Natural killer cell treated with Interleukin-12 subunit alpha and Interleukin-12 subunit beta and Interleukin-15 and Interleukin-18, amount 100 ng/mL, for 72 hours (primary cell): ENCODE results near the gene UCHL5. TPM values are rescaled to one million over a fixed set of nuclear protein-coding genes. Genes with fewer than 3 reads are reported as not detected.
A peak's percentile ranks its signal among the peaks of the same experiment; 100 is the strongest.

Source experiments
- ATAC-seq, 2 donors: fragments of 150-1000 bp; cut with Tn5 transposase in 1 of 2; sonication (Bioruptor Pico), chemical (Tn5 transposase) in 1 of 2; 2 replicates each; pipeline ENCODE4 v1.10.0; 2021
- DNase-seq: peaks from one replicate; pipeline ENCODE4 v3.0.0; 2022; ENCODE audit warnings: low spot score
- H3K27ac Mint-ChIP-seq, 2 donors: 1 replicate in 1 of 2; 2 replicates in 1 of 2; pipeline ENCODE4 v1.8.0; 2022; ENCODE audit warnings: mixed read lengths in 2 of 2, mild to moderate bottlenecking in 1 of 2, moderate library complexity in 1 of 2
- H3K27me3 Mint-ChIP-seq, 2 donors: 1 replicate in 1 of 2; 2 replicates in 1 of 2; pipeline ENCODE4 v1.8.0; 2022; ENCODE audit warnings: mixed read lengths in 2 of 2
- H3K36me3 Mint-ChIP-seq: one replicate; pipeline ENCODE4 v1.8.0; 2022; ENCODE audit warnings: mixed read lengths
- H3K4me1 Mint-ChIP-seq, 2 donors: 1 replicate in 1 of 2; 2 replicates in 1 of 2; pipeline ENCODE4 v1.8.0; 2022; ENCODE audit warnings: low read depth in 2 of 2, mixed read lengths in 2 of 2, mild to moderate bottlenecking in 1 of 2
- H3K4me3 Mint-ChIP-seq: one replicate; pipeline ENCODE4 v1.8.0; 2022; ENCODE audit warnings: mixed read lengths
- H3K9me3 Mint-ChIP-seq: 2 replicates; pipeline ENCODE4 v1.8.0; 2022; ENCODE audit warnings: mixed read lengths
- total RNA-seq, 2 donors: library from RNA; stranded (reverse); gene quantifications; one replicate each; pipeline ENCODE4 v1.2.3, GENCODE V29; 2022

Gene UCHL5, protein sequence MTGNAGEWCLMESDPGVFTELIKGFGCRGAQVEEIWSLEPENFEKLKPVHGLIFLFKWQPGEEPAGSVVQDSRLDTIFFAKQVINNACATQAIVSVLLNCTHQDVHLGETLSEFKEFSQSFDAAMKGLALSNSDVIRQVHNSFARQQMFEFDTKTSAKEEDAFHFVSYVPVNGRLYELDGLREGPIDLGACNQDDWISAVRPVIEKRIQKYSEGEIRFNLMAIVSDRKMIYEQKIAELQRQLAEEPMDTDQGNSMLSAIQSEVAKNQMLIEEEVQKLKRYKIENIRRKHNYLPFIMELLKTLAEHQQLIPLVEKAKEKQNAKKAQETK
- total RNA-seq: 10 to 100 TPM; 67.9 to 76.8 TPM

GRCh38 chr1:193059282-193060114 is at the start of gene UCHL5, which contains the start of gene RO60:
Gene UCHL5 (minus strand): TSS chr1:193059360. CDS start chr1:193059260, 100 bp downstream.
Gene RO60 (plus strand): TSS chr1:193059612. CDS start chr1:193069055, 9,443 bp downstream.
- Mint-ChIP-seq H3K27ac (peak within 1 kb of the TSS; percentile 90 to 95), H3K27me3 (no peaks in the 10 kb centered on the region), H3K9me3 (no peaks in the 10 kb centered on the region), H3K4me3 (peak within 1 kb of the TSS; percentile 97), H3K36me3 (peaks cover 6% of the 10 kb centered on the region), H3K4me1 (peaks cover 50 to 62% of the 10 kb centered on the region in 2 donors)
- ATAC-seq: peak; percentile 96
- DNase-seq: peak; percentile 96

DNA sequence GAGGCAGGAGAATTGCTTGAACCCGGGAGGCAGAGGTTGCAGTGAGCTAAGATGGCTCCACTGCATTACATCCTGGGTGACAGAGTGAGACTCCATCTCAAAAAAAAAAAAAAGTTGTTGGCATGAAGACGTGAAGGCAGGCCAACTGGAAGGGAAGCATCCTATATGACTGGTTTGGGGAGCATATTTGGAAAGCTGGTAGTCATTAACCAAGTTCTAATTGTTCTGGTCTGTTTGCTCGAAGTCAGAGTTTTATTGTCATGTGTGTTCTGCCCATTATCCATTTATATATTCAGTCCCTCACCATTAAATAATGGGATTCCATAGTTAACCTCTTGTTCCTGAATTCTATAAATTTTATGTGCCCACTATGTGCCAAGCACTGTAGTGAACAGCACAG is 49.3 kb upstream of the UCHL5 start:
- no peaks in the 10 kb centered on the region for H3K9me3 Mint-ChIP-seq
- no peak overlapping the region for H3K4me3 Mint-ChIP-seq
- no peaks in the 10 kb centered on the region for H3K27me3 Mint-ChIP-seq
- no peak overlapping the region for H3K27ac Mint-ChIP-seq
- no peaks in the 10 kb centered on the region for H3K36me3 Mint-ChIP-seq
- ATAC-seq (no peak), DNase-seq (no peak)
- H3K4me1 Mint-ChIP-seq: peaks cover 10 to 15% of the 10 kb centered on the region in 2 donors

DNA sequence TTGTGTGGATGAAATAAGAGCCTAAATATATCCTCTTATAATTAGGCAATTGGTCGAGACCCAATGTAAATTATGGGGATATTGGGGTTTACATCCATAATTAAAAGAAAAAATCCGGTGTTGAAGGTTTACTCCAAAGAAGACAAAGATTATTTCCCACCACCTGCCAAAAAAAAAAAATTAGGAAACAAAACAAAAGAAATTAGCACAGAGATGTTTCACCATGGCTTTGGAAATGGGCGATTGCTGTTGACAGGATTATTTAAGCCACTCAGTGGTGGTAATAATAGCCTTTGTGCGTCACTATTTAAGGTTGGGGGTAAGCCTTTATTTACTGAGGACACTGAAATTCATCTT is 46.6 kb upstream of the UCHL5 start:
- Mint-ChIP-seq H3K27me3 (no peaks in the 10 kb centered on the region), H3K4me1 (peaks cover 15 to 23% of the 10 kb centered on the region in 2 donors), H3K4me3 (peak overlapping the region; percentile 91), H3K36me3 (no peaks in the 10 kb centered on the region), H3K27ac (peak overlapping the region; percentile 68 to 69), H3K9me3 (no peaks in the 10 kb centered on the region)
- DNase-seq (no peak), ATAC-seq (no peak)

GRCh38 chr1:193104907-193105820 is 46.0 kb upstream of the UCHL5 start, which contains the start of gene GLRX2:
Gene GLRX2 (minus strand): TSS chr1:193105414. CDS start chr1:193105382, 32 bp downstream.
- Mint-ChIP-seq H3K9me3 (no peaks in the 10 kb centered on the region), H3K27me3 (no peaks in the 10 kb centered on the region), H3K27ac (peak within 1 kb of the TSS; percentile 68 to 69), H3K36me3 (no peaks in the 10 kb centered on the region), H3K4me1 (peaks cover 15 to 23% of the 10 kb centered on the region in 2 donors), H3K4me3 (peak within 1 kb of the TSS; percentile 91)
- DNase-seq: peak; percentile 87
- ATAC-seq: peak; percentile 95 to 97

DNA sequence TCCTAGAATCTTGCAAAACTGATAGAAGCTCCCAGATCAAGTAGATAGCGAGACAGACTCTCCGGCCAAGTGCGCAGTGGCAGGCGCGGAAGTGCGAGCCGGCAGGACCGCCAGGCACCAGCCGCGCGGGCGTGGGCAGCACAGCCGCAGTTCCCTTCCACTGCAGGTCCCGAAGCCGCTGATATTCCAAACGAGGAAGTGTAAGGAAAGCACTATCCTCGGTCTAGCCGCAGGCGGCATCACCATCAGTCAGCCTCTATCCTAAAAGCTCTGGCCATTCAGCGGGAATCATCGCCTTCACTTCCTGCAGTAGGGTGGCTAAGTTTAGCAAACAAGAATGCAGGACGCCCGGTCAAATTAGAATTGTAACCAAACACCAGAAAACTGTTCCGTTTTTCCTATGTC is 45.3 kb upstream of the UCHL5 start:
- Mint-ChIP-seq H3K4me1 (peaks cover 15 to 23% of the 10 kb centered on the region in 2 donors), H3K27ac (peak overlapping the region; percentile 68 to 69), H3K27me3 (no peaks in the 10 kb centered on the region), H3K36me3 (no peaks in the 10 kb centered on the region), H3K4me3 (peak overlapping the region; percentile 91), H3K9me3 (no peaks in the 10 kb centered on the region)
- ATAC-seq: peak; percentile 45 to 49
- DNase-seq: no peak

- peak overlapping the region; percentile 68 to 69 for H3K27ac Mint-ChIP-seq
- ATAC-seq (no peak), DNase-seq (no peak)
- peaks cover 15 to 23% of the 10 kb centered on the region in 2 donors for H3K4me1 Mint-ChIP-seq
- no peaks in the 10 kb centered on the region for H3K9me3 Mint-ChIP-seq
- H3K36me3 Mint-ChIP-seq: no peaks in the 10 kb centered on the region
- peak overlapping the region; percentile 91 for H3K4me3 Mint-ChIP-seq
- no peaks in the 10 kb centered on the region for H3K27me3 Mint-ChIP-seq
Observed at GRCh38 chr1:193103759-193104501, 44.8 kb upstream of the UCHL5 start.

DNA sequence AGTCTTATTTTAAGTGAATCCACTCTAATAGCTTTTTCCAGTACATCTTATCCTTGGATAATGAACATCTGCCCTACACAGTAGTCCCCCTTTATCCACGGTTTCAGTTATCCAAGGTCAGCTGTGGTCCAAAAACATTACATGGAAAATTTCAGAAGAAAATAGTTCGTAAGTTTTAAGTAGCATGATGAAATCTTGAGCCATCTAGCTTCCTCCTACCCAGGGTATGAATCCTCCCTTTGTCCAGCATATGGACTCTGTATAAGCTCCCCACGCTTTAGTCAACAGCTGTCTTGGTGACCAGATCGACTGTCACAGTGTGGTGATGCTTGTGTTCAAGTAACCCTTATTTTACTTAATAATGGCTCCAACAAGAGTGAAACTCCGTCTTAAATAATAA is 43.5 kb upstream of the UCHL5 start:
- no peaks in the 10 kb centered on the region for H3K27me3 Mint-ChIP-seq
- H3K36me3 Mint-ChIP-seq: no peaks in the 10 kb centered on the region
- peaks cover 15 to 23% of the 10 kb centered on the region in 2 donors for H3K4me1 Mint-ChIP-seq
- H3K27ac Mint-ChIP-seq: peak overlapping the region in 1 of 2 donors; percentile 68
- H3K4me3 Mint-ChIP-seq: peak overlapping the region; percentile 91
- no peaks in the 10 kb centered on the region for H3K9me3 Mint-ChIP-seq
- ATAC-seq (no peak), DNase-seq (no peak)

- H3K4me3 Mint-ChIP-seq: no peak overlapping the region
- H3K9me3 Mint-ChIP-seq: no peaks in the 10 kb centered on the region
- no peak overlapping the region for H3K27ac Mint-ChIP-seq
- no peaks in the 10 kb centered on the region for H3K27me3 Mint-ChIP-seq
- no peak for DNase-seq
- peaks cover 9% of the 10 kb centered on the region for H3K36me3 Mint-ChIP-seq
- ATAC-seq: no peak
- H3K4me1 Mint-ChIP-seq: no peaks in the 10 kb centered on the region
Observed at GRCh38 chr1:193094112-193094511, 35.0 kb upstream of the UCHL5 start.

DNA sequence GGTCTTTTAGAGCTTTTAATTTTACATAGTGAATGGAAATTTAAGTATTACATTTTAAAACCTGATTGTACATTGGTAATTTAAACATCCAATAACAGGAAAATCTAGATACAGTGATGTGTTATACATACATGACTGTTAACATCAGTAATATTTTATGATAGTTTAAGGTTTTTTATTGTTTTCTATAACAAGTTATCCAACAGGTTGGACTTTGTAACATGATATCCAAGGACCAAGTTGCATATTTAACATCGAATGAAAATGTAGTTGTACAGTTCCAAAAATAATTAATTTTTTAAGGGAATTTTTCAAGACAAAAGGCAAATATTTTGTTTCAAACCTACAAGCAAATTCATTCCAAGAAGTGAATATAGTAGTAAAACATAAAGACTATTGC is 31.7 kb upstream of the UCHL5 start:
- no peaks in the 10 kb centered on the region for H3K9me3 Mint-ChIP-seq
- DNase-seq (no peak), ATAC-seq (no peak)
- no peaks in the 10 kb centered on the region for H3K36me3 Mint-ChIP-seq
- no peak overlapping the region for H3K4me3 Mint-ChIP-seq
- no peaks in the 10 kb centered on the region for H3K4me1 Mint-ChIP-seq
- H3K27me3 Mint-ChIP-seq: no peaks in the 10 kb centered on the region
- no peak overlapping the region for H3K27ac Mint-ChIP-seq

DNA sequence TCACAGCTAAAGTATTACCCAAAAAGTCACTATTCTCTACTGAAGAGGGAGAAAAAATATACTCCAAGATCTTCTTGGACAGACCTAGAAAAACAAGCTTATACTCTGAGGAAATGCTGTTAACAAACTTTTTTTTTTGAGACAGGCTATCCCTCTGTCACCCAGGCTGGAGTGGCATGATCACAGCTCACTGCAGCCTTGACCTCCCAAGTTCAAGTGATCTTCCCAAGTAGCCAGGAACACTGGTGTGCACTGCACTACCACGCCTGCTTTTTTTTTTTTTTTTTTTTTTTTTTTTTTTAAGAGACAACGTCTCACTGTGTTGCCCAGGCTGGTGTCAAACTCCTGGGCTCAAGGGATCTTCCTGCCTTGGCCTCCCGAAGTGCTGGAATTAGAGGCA is 28.7 kb upstream of the UCHL5 start:
- H3K4me1 Mint-ChIP-seq: no peaks in the 10 kb centered on the region
- no peaks in the 10 kb centered on the region for H3K27me3 Mint-ChIP-seq
- H3K27ac Mint-ChIP-seq: no peak overlapping the region
- H3K36me3 Mint-ChIP-seq: peaks cover 13% of the 10 kb centered on the region
- ATAC-seq: no peak
- no peak for DNase-seq
- H3K9me3 Mint-ChIP-seq: no peaks in the 10 kb centered on the region
- H3K4me3 Mint-ChIP-seq: no peak overlapping the region

DNA sequence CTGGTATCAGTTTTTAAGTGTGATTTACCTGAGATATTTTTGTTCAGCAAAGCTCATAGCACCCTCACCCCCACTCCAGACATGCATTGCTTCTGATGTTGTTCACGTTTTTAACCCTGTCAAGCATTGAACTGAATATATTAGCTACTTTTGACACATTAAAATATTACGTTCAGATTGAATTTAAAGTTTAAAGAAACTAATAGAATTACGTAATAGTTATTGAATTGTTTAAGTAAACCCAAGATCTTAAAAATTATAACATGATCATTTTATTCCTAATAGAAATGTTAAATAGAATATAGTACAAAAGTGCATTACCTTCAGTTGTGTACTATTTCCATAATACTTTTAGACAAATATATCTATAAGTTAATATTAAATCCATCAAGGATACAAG is 27.2 kb upstream of the UCHL5 start:
- no peak for DNase-seq
- peaks cover 13% of the 10 kb centered on the region for H3K36me3 Mint-ChIP-seq
- H3K27me3 Mint-ChIP-seq: no peaks in the 10 kb centered on the region
- no peak overlapping the region for H3K27ac Mint-ChIP-seq
- H3K4me1 Mint-ChIP-seq: no peaks in the 10 kb centered on the region
- no peak for ATAC-seq
- no peak overlapping the region for H3K4me3 Mint-ChIP-seq
- H3K9me3 Mint-ChIP-seq: no peaks in the 10 kb centered on the region

DNA sequence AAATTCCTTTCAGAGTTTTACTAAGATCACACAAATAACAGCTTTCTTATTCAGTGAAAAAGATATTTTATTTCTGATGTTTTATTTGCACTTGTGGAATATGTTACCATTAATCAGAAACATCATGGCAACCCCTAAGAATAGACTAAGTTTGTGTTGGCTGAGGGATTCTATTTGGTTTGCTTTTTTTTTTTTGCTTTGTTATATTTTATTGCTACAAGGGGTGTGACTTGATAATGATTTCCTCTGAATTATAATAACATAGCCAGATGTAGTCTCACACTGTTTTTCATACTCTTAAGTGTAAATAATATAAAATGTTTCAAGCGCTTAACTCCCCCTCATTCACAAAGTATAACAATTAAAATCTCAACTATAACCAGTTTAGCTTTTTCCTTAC is 26.1 kb upstream of the UCHL5 start:
- no peak overlapping the region for H3K27ac Mint-ChIP-seq
- peaks cover 13% of the 10 kb centered on the region for H3K36me3 Mint-ChIP-seq
- no peak for ATAC-seq

More for the DNA sequence above, 26.1 kb upstream of the UCHL5 start:
- Mint-ChIP-seq H3K9me3 (no peaks in the 10 kb centered on the region), H3K4me3 (no peak overlapping the region), H3K27me3 (no peaks in the 10 kb centered on the region), H3K4me1 (no peaks in the 10 kb centered on the region)
- no peak for DNase-seq
